GM18951 (cell line): ENCODE measurements around the gene UNC93A.

Source experiments
- POLR2A ChIP-seq: IDR thresholded peaks from 4 replicates; pipeline ENCODE4 v1.6.1; 2011; ENCODE audit warnings: mild to moderate bottlenecking; ENCODE audit not compliant: insufficient read length, insufficient read depth; ENCODE audit errors: extremely low read depth
- in situ Hi-C: fragments of 300-500 bp; cut with MboI; formaldehyde crosslinking; loops from one replicate; pipeline ENCODE4 v1.12.0; 2022; ENCODE audit warnings: low sequenced_read_pairs, mixed read lengths, inconsistent platforms; ENCODE audit not compliant: unreplicated experiment

The UNC93A gene

GRCh38 chr6:167324111-167324510 is 33.0 kb downstream of the UNC93A start:
- in situ Hi-C loops: no loop called here

GRCh38 chr6:167325766-167326165 is 34.7 kb downstream of the UNC93A start:
- in situ Hi-C loops: no loop called here
- no peak for TF ChIP-seq POLR2A

More at GRCh38 chr6:167324111-167324510, 33.0 kb downstream of the UNC93A start:
- TF ChIP-seq POLR2A: no peak

GRCh38 chr6:167327391-167327790 is 36.3 kb downstream of the UNC93A start:
- in situ Hi-C loops: no loop called here
- no peak for TF ChIP-seq POLR2A

- in situ Hi-C loops: no loop called here
- TF ChIP-seq POLR2A: no peak
These were observed 37.0 kb downstream of the UNC93A start for GRCh38 chr6:167328086-167328485.

- in situ Hi-C loops: no loop called here
- TF ChIP-seq POLR2A: no peak
These were observed 37.9 kb downstream of the UNC93A start for GRCh38 chr6:167329014-167329413.

DNA sequence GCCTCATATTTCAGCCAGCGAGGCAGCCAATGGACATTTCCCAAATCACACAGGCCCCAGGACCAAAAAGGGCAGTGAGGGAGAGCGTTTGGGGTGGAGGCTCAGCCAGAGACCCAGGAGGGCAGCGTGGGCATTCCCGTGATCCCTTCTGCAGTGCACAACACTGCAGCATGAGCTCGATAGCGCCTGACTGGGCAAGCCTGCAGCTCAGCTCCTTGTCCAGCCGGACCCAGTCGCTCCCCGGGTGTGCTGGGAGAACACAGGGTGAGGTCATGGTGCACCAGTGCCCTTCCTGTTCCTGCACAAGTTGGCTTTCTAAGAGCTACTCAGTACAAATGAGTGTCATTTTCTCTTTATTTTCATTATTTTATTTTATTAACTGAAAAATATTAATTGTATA is 39.6 kb downstream of the UNC93A start:
- no peak for TF ChIP-seq POLR2A
- in situ Hi-C loops: no loop called here

- in situ Hi-C loops: no loop called here
- no peak for TF ChIP-seq POLR2A
These were observed 40.5 kb downstream of the UNC93A start for GRCh38 chr6:167331565-167331964.

DNA sequence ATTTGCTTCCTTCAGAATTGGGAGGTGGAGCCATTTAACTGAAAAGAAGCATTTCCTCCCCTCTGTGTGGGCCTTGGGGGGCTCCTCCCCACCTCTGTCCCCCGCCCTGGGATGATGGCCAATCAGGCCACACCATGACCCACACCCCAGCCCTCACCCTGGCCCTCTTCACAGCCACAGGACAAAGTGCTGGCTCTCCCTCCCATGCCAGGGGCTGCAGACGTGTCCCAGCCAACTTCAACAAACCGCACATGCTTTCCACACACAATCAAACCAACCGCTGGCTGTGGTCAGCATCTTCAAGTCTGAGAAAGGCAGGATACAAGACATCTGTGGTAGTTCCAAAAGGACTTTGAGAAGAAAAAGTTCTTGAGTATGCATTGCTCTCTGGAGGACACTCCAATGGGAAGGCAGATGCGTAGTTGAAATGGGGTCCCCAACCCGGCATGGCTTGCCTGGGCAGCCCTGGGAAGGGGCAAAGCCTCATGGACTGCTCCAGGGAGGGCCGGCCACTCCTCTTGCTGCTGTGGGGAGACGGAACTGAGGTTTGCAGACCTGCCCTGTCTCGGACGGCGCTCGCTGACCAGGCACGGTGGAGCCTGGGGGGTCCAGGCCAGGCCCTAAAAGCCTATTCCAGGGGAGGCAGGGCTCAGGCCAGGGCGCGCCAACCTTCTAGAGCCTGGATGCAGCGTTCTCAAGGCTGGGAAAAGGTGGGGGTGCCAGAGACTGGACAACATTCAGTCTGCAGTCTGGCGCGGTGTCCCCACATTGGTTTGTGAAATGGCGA is 45.9 kb downstream of the UNC93A start:
- in situ Hi-C loops: no loop called here
- no peak for TF ChIP-seq POLR2A

DNA sequence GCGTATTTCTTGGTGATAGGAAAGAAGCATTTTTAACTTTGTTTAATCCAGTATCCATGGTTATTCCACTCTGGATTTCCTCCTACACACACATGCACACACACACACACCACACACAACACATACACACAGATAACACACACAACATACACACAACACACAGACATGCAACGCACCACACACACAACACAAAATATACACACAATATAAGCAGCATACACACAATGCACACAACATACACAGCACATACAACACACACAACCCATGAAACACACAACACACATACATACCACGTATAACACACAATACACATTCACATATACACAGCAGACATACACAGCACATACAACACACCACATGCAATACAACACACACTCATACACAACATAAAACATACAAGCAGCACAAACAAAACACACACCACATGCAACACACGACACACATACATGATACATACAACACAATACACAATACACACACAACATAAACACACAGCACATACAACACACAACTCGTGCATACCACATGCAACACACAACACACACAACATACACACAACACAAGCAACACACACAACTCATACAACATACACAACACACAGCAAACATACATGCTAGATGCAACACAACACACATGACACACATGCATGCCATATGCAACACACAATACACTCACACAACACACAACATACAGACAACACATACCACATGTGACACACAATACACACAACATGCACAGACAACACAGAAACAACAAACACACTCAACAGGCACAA is 46.7 kb downstream of the UNC93A start:
- in situ Hi-C loops: no loop called here
- TF ChIP-seq POLR2A: no peak

- TF ChIP-seq POLR2A: no peak
- in situ Hi-C loops: no loop called here
These were observed 47.5 kb downstream of the UNC93A start for GRCh38 chr6:167338541-167339117.

DNA sequence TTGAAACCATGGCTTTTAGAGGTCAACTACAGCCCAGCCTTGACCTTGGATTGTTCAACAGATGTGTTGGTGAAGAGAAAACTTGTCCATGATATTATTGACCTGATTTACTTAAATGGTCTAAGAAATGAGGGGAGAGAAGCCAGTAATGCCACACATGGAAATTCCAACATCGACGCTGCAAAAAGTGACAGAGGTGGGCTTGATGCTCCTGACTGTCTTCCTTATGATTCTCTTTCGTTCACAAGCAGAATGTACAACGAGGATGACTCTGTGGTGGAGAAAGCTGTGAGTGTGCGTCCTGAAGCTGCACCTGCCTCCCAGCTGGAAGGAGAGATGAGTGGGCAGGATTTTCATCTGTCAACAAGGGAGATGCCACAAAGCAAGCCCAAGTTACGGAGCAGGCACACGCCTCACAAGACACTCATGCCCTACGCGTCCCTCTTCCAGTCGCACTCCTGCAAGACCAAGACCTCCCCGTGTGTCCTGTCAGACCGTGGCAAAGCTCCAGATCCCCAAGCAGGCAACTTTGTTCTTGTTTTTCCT is 50.0 kb downstream of the UNC93A start:
- in situ Hi-C loops: no loop called here

DNA sequence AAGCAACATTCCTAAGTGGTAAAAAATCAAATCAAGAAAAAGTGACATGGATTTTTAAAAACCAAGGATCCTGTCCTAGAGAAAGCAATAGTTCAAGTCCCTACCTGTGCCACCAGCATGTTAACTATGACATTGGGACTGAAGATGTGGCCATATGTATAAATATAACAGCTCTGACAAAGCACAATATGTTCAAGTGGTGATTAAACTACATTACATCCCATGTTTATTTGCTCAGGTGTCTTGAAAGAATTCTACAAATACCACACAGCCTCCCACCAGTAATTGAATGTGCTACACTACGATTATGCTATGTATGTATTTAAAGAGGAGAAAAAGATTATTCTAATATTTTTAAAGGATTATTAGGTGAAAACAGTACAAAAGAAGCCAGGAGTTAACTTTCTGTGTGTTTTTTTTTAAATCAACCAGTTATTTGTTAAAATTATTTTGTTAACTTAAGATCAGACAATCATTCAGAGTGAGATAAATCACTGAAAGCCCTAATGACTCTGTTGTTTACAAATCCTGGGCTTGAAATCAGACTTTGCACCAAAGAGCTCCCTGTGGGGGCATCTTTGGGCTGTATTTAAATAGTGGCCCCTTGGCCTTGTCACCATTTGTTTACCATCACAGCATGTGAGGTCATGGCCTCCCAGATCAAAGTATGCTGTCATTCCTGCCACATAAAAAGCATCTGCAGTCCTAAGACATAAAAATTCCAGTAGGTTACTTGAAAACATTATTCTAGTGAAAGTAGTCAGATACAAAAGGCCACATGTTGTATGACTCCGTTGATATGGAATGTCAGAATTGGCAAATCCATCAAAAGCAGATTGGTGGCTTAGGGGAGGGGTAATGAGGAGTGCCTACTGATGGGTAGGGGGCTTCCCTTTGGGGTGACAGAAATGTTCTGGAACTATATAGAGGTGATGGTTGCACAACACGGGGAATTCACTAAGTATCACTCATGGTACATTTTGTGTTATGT is 50.8 kb downstream of the UNC93A start:
- TF ChIP-seq POLR2A: no peak
- in situ Hi-C loops: no loop called here

More for the DNA sequence above, 50.0 kb downstream of the UNC93A start:
- no peak for TF ChIP-seq POLR2A
